K562 (cell line): ENCODE measurements around the gene GRB10. TPM values are rescaled to one million over a fixed set of nuclear protein-coding genes. Genes with fewer than 3 reads are reported as not detected.

Experiments used
- ATAC-seq: fragments of 200-7000 bp; cut with Tn5 transposase; 3 replicates; pipeline ENCODE4 v1.9.1; 2020; ENCODE audit warnings: moderate library complexity
- BruUV-seq: library from RNA; stranded (reverse); fragments of 400-500 nt; replicated peaks from 2 replicates; lab custom pipeline; 2021; lab: Mats Ljungman, UMichigan
- CTCF ChIA-PET: fragments of 300-600 bp; formaldehyde crosslinking; extraction: SDS; loops from one replicate; lab custom pipeline; 2021; ENCODE audit warnings: low intra/inter-chr PET ratio; lab: Yijun Ruan, JAX
- POLR2A ChIA-PET: fragments of 300-600, 350-650 bp; sonication (Branson Sonifier 250); formaldehyde crosslinking; extraction: SDS; loops from one replicate; lab custom pipeline; 2021; ENCODE audit warnings: antibody characterized with exemption, inconsistent platforms; lab: Yijun Ruan, JAX
- DNase-seq, 4 experiments: peaks; one replicate each; pipeline versions ENCODE4 v3.0.0 to v3.0.0-alpha.2; 2011 to 2018; ENCODE audit warnings: low spot score in 3 of 4, mixed read lengths in 3 of 4; ENCODE audit errors: extremely low read depth in 1 of 4
- FAIRE-seq: peaks from 2 replicates; lab custom pipeline; 2011; peaks lifted over from hg19 to GRCh38; lab: Jason Lieb, UNC
- H2AFZ ChIP-seq: 2 replicates; pipeline ENCODE4 v1.6.0; 2011; ENCODE audit warnings: low read depth, low read length, control low read depth, inconsistent platforms
- H3K27ac ChIP-seq: fragments of 200-600 bp; 3 replicates; pipeline ENCODE4 v1.8.0; 2011; ENCODE audit warnings: low read depth, mild to moderate bottlenecking, control low read depth, inconsistent platforms, low read length, moderate library complexity, mixed read lengths; ENCODE audit errors: extremely low read depth
- H3K27me3 ChIP-seq, 2 experiments: fragments of 300-600 bp in 1 of 2; 2 replicates in 1 of 2; 3 replicates in 1 of 2; pipeline versions ENCODE4 v1.6.0 to v1.8.0; 2011; ENCODE audit warnings: inconsistent platforms in 2 of 2, low read length in 2 of 2, mild to moderate bottlenecking in 1 of 2, mixed read lengths in 1 of 2, moderate library complexity in 1 of 2; ENCODE audit not compliant: control insufficient read depth in 2 of 2, insufficient read depth in 2 of 2
- H3K36me3 ChIP-seq: fragments of 300-600 bp; 3 replicates; pipeline ENCODE4 v1.8.0; 2011; ENCODE audit warnings: mild to moderate bottlenecking, low read length, inconsistent platforms; ENCODE audit not compliant: control insufficient read depth, insufficient read depth
- H3K4me1 ChIP-seq, 2 experiments: fragments of 200-600 bp in 1 of 2; replicated peaks in 1 of 2; 2 replicates in 1 of 2; 3 replicates in 1 of 2; pipeline versions ENCODE4 v1.5.1 to v1.8.0; 2011; ENCODE audit warnings: inconsistent platforms in 2 of 2, low read length in 2 of 2, mild to moderate bottlenecking in 1 of 2, mixed read lengths in 1 of 2, moderate library complexity in 1 of 2; ENCODE audit not compliant: control insufficient read depth in 2 of 2, insufficient read depth in 2 of 2
- H3K4me2 ChIP-seq: 2 replicates; pipeline ENCODE4 v1.6.1; 2011; ENCODE audit warnings: low read length, control low read depth, inconsistent platforms, mixed read lengths; ENCODE audit not compliant: insufficient read depth
- H3K4me3 ChIP-seq: fragments of 200-600 bp; sonication (generic), shearing (Covaris generic); 2 replicates; pipeline ENCODE4 v1.5.1; 2016; ENCODE audit warnings: control low read depth, inconsistent platforms
- H3K79me2 ChIP-seq: fragments of 200-600 bp; 3 replicates; pipeline ENCODE4 v1.8.0; 2011; ENCODE audit warnings: low read length, inconsistent platforms; ENCODE audit not compliant: control insufficient read depth, insufficient read depth
- H3K9ac ChIP-seq, 2 experiments: 2 replicates each; pipeline versions ENCODE4 v1.6.0 to v1.6.1; 2011; ENCODE audit warnings: low read depth in 2 of 2, low read length in 2 of 2, control low read depth in 1 of 2, inconsistent platforms in 1 of 2, mild to moderate bottlenecking in 1 of 2, mixed read lengths in 1 of 2; ENCODE audit not compliant: insufficient read depth in 1 of 2
- H3K9me1 ChIP-seq: one replicate; pipeline ENCODE4 v1.6.0; 2011; ENCODE audit warnings: inconsistent platforms, mild to moderate bottlenecking, low read length, moderate library complexity; ENCODE audit not compliant: control insufficient read depth, insufficient read depth
- H3K9me3 ChIP-seq: replicated peaks from 2 replicates; pipeline ENCODE4 v1.5.1; 2011; ENCODE audit warnings: low read depth, low read length, inconsistent platforms; ENCODE audit not compliant: control insufficient read depth, insufficient read depth
- H4K20me1 ChIP-seq: replicated peaks from 2 replicates; pipeline ENCODE4 v1.6.1; 2011; ENCODE audit warnings: low read length, inconsistent platforms, mixed read lengths; ENCODE audit not compliant: control insufficient read depth, insufficient read depth
- CBX1 ChIP-seq: sonication (generic); IDR thresholded peaks from 2 replicates; pipeline ENCODE4 v1.6.1; 2016; ENCODE audit warnings: antibody characterized with exemption, low read depth, mild to moderate bottlenecking
- CEBPB ChIP-seq: fragments of 450-650 bp; IDR thresholded peaks from 2 replicates; pipeline ENCODE4 v1.6.1; 2016; ENCODE audit warnings: missing genetic modification characterization, missing compliant biosample characterization
- FOXK2 ChIP-seq, 2 experiments: fragments of 450-650 bp; IDR thresholded peaks in 1 of 2; conservative IDR thresholded peaks in 1 of 2; 2 replicates each; pipeline ENCODE4 v1.6.1; 2016; ENCODE audit warnings: low read depth in 2 of 2, mild to moderate bottlenecking in 1 of 2
- POLR2B ChIP-seq: fragments of 450-650 bp; IDR thresholded peaks from 2 replicates; pipeline ENCODE4 v1.6.1; 2018; ENCODE audit warnings: low read depth; ENCODE audit not compliant: partially characterized antibody
- TAF1 ChIP-seq: IDR thresholded peaks from 2 replicates; pipeline ENCODE4 v1.6.1; 2011; ENCODE audit warnings: mild to moderate bottlenecking, low read length, moderate library complexity; ENCODE audit not compliant: insufficient read depth, control insufficient read depth, severe bottlenecking; ENCODE audit errors: extremely low read depth
- ZNF740 ChIP-seq, 3 experiments: fragments of 200-800 bp in 1 of 3; sonication (Bioruptor generic) in 1 of 3; sonication (generic) in 1 of 3; formaldehyde crosslinking in 1 of 3; IDR thresholded peaks; 2 replicates each; pipeline versions ENCODE4 v1.6.1 to v1.8.0; 2016 to 2022; ENCODE audit warnings: mild to moderate bottlenecking in 2 of 3, missing compliant biosample characterization in 2 of 3, missing genetic modification characterization in 2 of 3, missing genetic modification reagents in 1 of 3
- WGBS: fragments of 100-300 bp; shearing (Covaris generic); methylation state at CpG from one replicate; pipeline ENCODE4 v1.1.6; 2016; ENCODE audit warnings: low coverage, mixed read lengths; ENCODE audit not compliant: insufficient coverage; ENCODE audit errors: missing lambda C conversion rate; 5-methylcytosine and 5-hydroxymethylcytosine counted together
- in situ Hi-C: fragments of 300-500 bp; cut with MboI; formaldehyde crosslinking; loops from 4 replicates; pipeline ENCODE4 v1.15.0; 2018; ENCODE audit warnings: inconsistent platforms, mixed read lengths
- intact Hi-C: fragments of 100-400 bp; cut with micrococcal nuclease; formaldehyde crosslinking; loops from 2 replicates; pipeline ENCODE4 v1.14.2; 2022
- polyA plus RNA-seq, 8 experiments: library from polyadenylated mRNA; depleted of rRNA in 4 of 8; stranded (reverse) in 5 of 8; unstranded in 3 of 8; fragments of >200 nt; fragmentation: Nextera tagmentation in 2 of 8; fragmentation: Illumina TruSeq in 1 of 8; extraction: Ambion mirVana in 2 of 8; extraction: Trizol in 1 of 8; gene quantifications; 2 replicates each; pipeline versions ENCODE4 v1.2.1 to v1.2.3, GENCODE V29; 2011 to 2014; ENCODE audit warnings: inconsistent platforms in 1 of 8, missing spikeins in 1 of 8
- total RNA-seq, 7 experiments: library from RNA; depleted of rRNA in 6 of 7; stranded (reverse); fragments of >200 nt in 6 of 7; fragmentation: Illumina TruSeq in 2 of 7; extraction: Trizol in 2 of 7; gene quantifications; 2 replicates each; pipeline versions ENCODE4 v1.2.1 to v1.2.3, GENCODE V29; 2011 to 2021; ENCODE audit warnings: low replicate concordance in 1 of 7
- TF ChIP-seq, protein P1 (sequence below): fragments of 250-450 bp; sonication (Bioruptor Pico); IDR thresholded peaks from 2 replicates; pipeline ENCODE4 v1.8.0; 2022; ENCODE audit warnings: moderate library complexity, mild to moderate bottlenecking, inconsistent platforms

GRB10 gene
- total and polyA plus RNA-seq, 9 of the 15 experiments (the other 6 are each of a cell fraction or from before 2014, with no cell fraction given) = 8.9 to 88.5 (median 40.7) TPM

- CTCF ChIA-PET = no interaction called here
- H3K36me3 ChIP-seq = no peaks in the 10 kb centered on the region
- H3K9me1 ChIP-seq = peaks cover 9% of the 10 kb centered on the region
- POLR2A ChIA-PET = interaction anchor here (1.4 kb wide), 1 partner anchor 14 kb away, joined by 4 read pairs; no protein-coding TSS in a partner anchor
- no peak overlapping the region for H3K4me3 ChIP-seq
- no peak overlapping the region for H3K9ac ChIP-seq
- H3K9me3 ChIP-seq = no peaks in the 10 kb centered on the region
- ATAC-seq = no peak
- BruUV-seq = no TSS peak
- no peak overlapping the region for H3K4me2 ChIP-seq
- H2AFZ ChIP-seq = no peak overlapping the region
- H3K79me2 ChIP-seq = peaks cover 99% of the 10 kb centered on the region
- H3K27ac ChIP-seq = no peak overlapping the region
- no peaks in the 10 kb centered on the region for H3K27me3 ChIP-seq
- DNase-seq = no peak
- WGBS = 89% methylated on average over 9 of the region's 9 CpGs
- in situ Hi-C loops (no loop called here), intact Hi-C loops (no loop called here)
- peaks cover 66% of the 10 kb centered on the region for H4K20me1 ChIP-seq
- H3K4me1 ChIP-seq = peaks cover 10 to 13% of the 10 kb centered on the region in 2 experiments; a peak in 3 of 5 replicates
- TF ChIP-seq FOXK2 (conservative IDR thresholded peaks at IDR 0.05 in 1 of 2, IDR thresholded peaks at IDR 0.05 in 1 of 2; ENCODE audit: low read depth in 2 of 2) (no peak), POLR2B (no peak), TAF1 (no peak), ZNF740 (CRISPR knock-in tag; IDR thresholded peaks at IDR 0.05) (no peak), ZNF740 (tag; IDR thresholded peaks at IDR 0.05) (no peak), CEBPB (no peak), CBX1 (no peak)
- TF ChIP-seq, protein P1, sequence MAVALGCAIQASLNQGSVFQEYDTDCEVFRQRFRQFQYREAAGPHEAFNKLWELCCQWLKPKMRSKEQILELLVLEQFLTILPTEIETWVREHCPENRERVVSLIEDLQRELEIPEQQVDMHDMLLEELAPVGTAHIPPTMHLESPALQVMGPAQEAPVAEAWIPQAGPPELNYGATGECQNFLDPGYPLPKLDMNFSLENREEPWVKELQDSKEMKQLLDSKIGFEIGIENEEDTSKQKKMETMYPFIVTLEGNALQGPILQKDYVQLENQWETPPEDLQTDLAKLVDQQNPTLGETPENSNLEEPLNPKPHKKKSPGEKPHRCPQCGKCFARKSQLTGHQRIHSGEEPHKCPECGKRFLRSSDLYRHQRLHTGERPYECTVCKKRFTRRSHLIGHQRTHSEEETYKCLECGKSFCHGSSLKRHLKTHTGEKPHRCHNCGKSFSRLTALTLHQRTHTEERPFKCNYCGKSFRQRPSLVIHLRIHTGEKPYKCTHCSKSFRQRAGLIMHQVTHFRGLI (CRISPR knock-in tag) = no peak
- no peak for FAIRE-seq
Observed at GRCh38 chr7:50771120-50772002, 11.3 kb downstream of the GRB10 start.
